CD14-positive monocyte (primary cell): ENCODE results near the gene KCNK18. TPM values are rescaled to one million over a fixed set of nuclear protein-coding genes. Genes with fewer than 3 reads are reported as not detected.

ENCODE experiments used
- DNase-seq, 3 donors: peaks; one replicate each; pipeline ENCODE4 v3.0.0-alpha.2; 2011 to 2022
- H2AFZ ChIP-seq: 2 replicates; pipeline ENCODE4 v1.6.0; 2012; ENCODE audit warnings: mild to moderate bottlenecking, low read depth, low read length, inconsistent platforms; ENCODE audit not compliant: insufficient read depth, poor library complexity, severe bottlenecking
- H3K27ac ChIP-seq, 2 donors: 1 replicate in 1 of 2; 2 replicates in 1 of 2; pipeline ENCODE4 v1.5.1; 2012 to 2013; ENCODE audit warnings: low read length in 2 of 2, control low read depth in 1 of 2, inconsistent platforms in 1 of 2, low read depth in 1 of 2, mild to moderate bottlenecking in 1 of 2
- H3K27me3 ChIP-seq, 2 donors: one replicate each; pipeline versions ENCODE4 v1.6.0 to v1.6.1; 2011 to 2013; ENCODE audit warnings: low read length in 2 of 2; ENCODE audit not compliant: control insufficient read depth in 2 of 2, insufficient read depth in 2 of 2
- H3K36me3 ChIP-seq, 2 donors: replicated peaks in 1 of 2; 1 replicate in 1 of 2; 2 replicates in 1 of 2; pipeline versions ENCODE4 v1.5.1 to v1.6.1; 2012 to 2013; ENCODE audit warnings: low read length in 2 of 2, control low read depth in 1 of 2, inconsistent platforms in 1 of 2, mild to moderate bottlenecking in 1 of 2; ENCODE audit not compliant: insufficient read depth in 2 of 2, control insufficient read depth in 1 of 2
- H3K4me1 ChIP-seq, 2 donors: 1 replicate in 1 of 2; 2 replicates in 1 of 2; pipeline versions ENCODE4 v1.5.1 to v1.6.1; 2012 to 2013; ENCODE audit warnings: low read length in 2 of 2, control low read depth in 1 of 2, inconsistent platforms in 1 of 2, mild to moderate bottlenecking in 1 of 2, moderate library complexity in 1 of 2; ENCODE audit not compliant: insufficient read depth in 2 of 2, control insufficient read depth in 1 of 2
- H3K4me2 ChIP-seq: replicated peaks from 2 replicates; pipeline ENCODE3; 2012; ENCODE audit warnings: low read length, moderate library complexity, mild to moderate bottlenecking; ENCODE audit not compliant: poor library complexity, severe bottlenecking; ENCODE audit errors: extremely low read depth
- H3K4me3 ChIP-seq, 3 experiments: fragments of 200-600 bp in 1 of 3; sonication (generic) in 1 of 3; replicated peaks in 1 of 3; 1 replicate in 2 of 3; 2 replicates in 1 of 3; pipeline ENCODE4 v1.5.1; 2011 to 2013; ENCODE audit warnings: low read length in 3 of 3, mild to moderate bottlenecking in 3 of 3, control low read depth in 2 of 3, low read depth in 2 of 3, inconsistent platforms in 1 of 3, moderate library complexity in 1 of 3
- H3K79me2 ChIP-seq: 2 replicates; pipeline ENCODE4 v1.6.0; 2012; ENCODE audit warnings: mild to moderate bottlenecking, control low read depth, inconsistent platforms, low read length, moderate library complexity; ENCODE audit not compliant: insufficient read depth
- H3K9ac ChIP-seq: 2 replicates; pipeline ENCODE4 v1.6.0; 2017; ENCODE audit warnings: low read length, mild to moderate bottlenecking; ENCODE audit not compliant: insufficient read depth, poor library complexity, severe bottlenecking
- H3K9me3 ChIP-seq, 2 donors: replicated peaks in 1 of 2; 1 replicate in 1 of 2; 2 replicates in 1 of 2; pipeline versions ENCODE4 v1.5.1 to v1.6.1; 2012 to 2013; ENCODE audit warnings: low read length in 2 of 2, control low read depth in 1 of 2; ENCODE audit not compliant: control insufficient read depth in 1 of 2, insufficient read depth in 1 of 2
- H4K20me1 ChIP-seq: 2 replicates; pipeline ENCODE4 v1.6.0; 2012; ENCODE audit warnings: mild to moderate bottlenecking, low read length, control low read depth, moderate library complexity; ENCODE audit not compliant: insufficient read depth
- H3K27ac Mint-ChIP-seq, 7 donors: one replicate each; pipeline ENCODE4 v1.8.0; 2020; ENCODE audit warnings: mild to moderate bottlenecking in 7 of 7, mixed read lengths in 7 of 7, moderate library complexity in 6 of 7, inconsistent platforms in 2 of 7
- H3K27me3 Mint-ChIP-seq, 3 donors: one replicate each; pipeline ENCODE4 v1.8.0; 2021 to 2022; ENCODE audit warnings: low read depth in 3 of 3, mild to moderate bottlenecking in 3 of 3, mixed read lengths in 3 of 3, moderate library complexity in 3 of 3, inconsistent platforms in 1 of 3
- H3K36me3 Mint-ChIP-seq, 2 donors: one replicate each; pipeline ENCODE4 v1.8.0; 2020; ENCODE audit warnings: mixed read lengths in 2 of 2, inconsistent platforms in 1 of 2, mild to moderate bottlenecking in 1 of 2
- H3K4me1 Mint-ChIP-seq: one replicate; pipeline ENCODE4 v1.8.0; 2020; ENCODE audit warnings: mild to moderate bottlenecking, mixed read lengths
- H3K4me3 Mint-ChIP-seq, 2 donors: one replicate each; pipeline ENCODE4 v1.8.0; 2020; ENCODE audit warnings: mild to moderate bottlenecking in 2 of 2, mixed read lengths in 2 of 2, moderate library complexity in 1 of 2
- H3K9me3 Mint-ChIP-seq, 7 donors: one replicate each; pipeline ENCODE4 v1.8.0; 2020 to 2022; ENCODE audit warnings: mixed read lengths in 7 of 7, mild to moderate bottlenecking in 6 of 7, moderate library complexity in 6 of 7, inconsistent platforms in 2 of 7
- CTCF ChIP-seq: fragments of 200-600 bp; IDR thresholded peaks from one replicate; pipeline ENCODE4 v1.8.0; 2022; ENCODE audit warnings: antibody characterized with exemption, mild to moderate bottlenecking
- WGBS: methylation state at CpG from one replicate; pipeline ENCODE4 v1.1.5; 2013; ENCODE audit warnings: missing lambda C conversion rate; ENCODE audit not compliant: insufficient coverage; 5-methylcytosine and 5-hydroxymethylcytosine counted together
- intact Hi-C, 2 donors: fragments of 100-400 bp; cut with micrococcal nuclease; formaldehyde crosslinking; loops; one replicate each; pipeline versions ENCODE4 v1.15.0 to v1.15.1; 2023
- polyA plus RNA-seq, 3 donors: library from polyadenylated mRNA; depleted of rRNA in 1 of 3; unstranded in 2 of 3; stranded (reverse) in 1 of 3; fragments of 300-500 nt in 2 of 3; fragments of >200 nt in 1 of 3; fragmentation: Illumina TruSeq in 2 of 3; gene quantifications; 1 replicate in 2 of 3; 2 replicates in 1 of 3; pipeline ENCODE4 v1.2.3, GENCODE V29; 2012 to 2021

The KCNK18 gene
- polyA plus RNA-seq, 3 donors: not detected

GRCh38 chr10:117167789-117168674, 29.3 kb upstream of the KCNK18 start:
- no peak overlapping the region for H3K27ac Mint-ChIP-seq
- no peaks in the 10 kb centered on the region for H3K79me2 ChIP-seq
- peak overlapping the region in 1 of 3 experiments; percentile 59 for H3K4me3 ChIP-seq
- peaks cover 90 to 96% (median 91%) of the 10 kb centered on the region in 3 donors for H3K27me3 Mint-ChIP-seq
- intact Hi-C loops: no loop called here
- peaks cover 3 to 5% of the 10 kb centered on the region in 2 donors for H3K36me3 Mint-ChIP-seq
- H3K9me3 Mint-ChIP-seq: peaks cover 0 to 21% (median 17%) of the 10 kb centered on the region in 7 donors
- H3K27ac ChIP-seq: no peak overlapping the region
- H3K4me2 ChIP-seq: peak overlapping the region; percentile 55
- DNase-seq: peak; percentile 57 to 70 (median 57)
- H3K4me1 Mint-ChIP-seq: peaks cover 38% of the 10 kb centered on the region
- no peaks in the 10 kb centered on the region for H4K20me1 ChIP-seq
- TF ChIP-seq CTCF: peak; percentile 99
- H3K9ac ChIP-seq: no peak overlapping the region
- no peaks in the 10 kb centered on the region for H3K36me3 ChIP-seq
- H3K9me3 ChIP-seq: peaks cover 2 to 34% of the 10 kb centered on the region in 2 donors
- peaks cover 89 to 96% of the 10 kb centered on the region in 2 donors for H3K27me3 ChIP-seq
- H3K4me3 Mint-ChIP-seq: peak overlapping the region; percentile 53 to 89
- WGBS: 4% methylated on average over 65 of the region's 75 CpGs
- peak overlapping the region; percentile 61 for H2AFZ ChIP-seq
- H3K4me1 ChIP-seq: peaks cover 27 to 36% of the 10 kb centered on the region in 2 donors

DNA sequence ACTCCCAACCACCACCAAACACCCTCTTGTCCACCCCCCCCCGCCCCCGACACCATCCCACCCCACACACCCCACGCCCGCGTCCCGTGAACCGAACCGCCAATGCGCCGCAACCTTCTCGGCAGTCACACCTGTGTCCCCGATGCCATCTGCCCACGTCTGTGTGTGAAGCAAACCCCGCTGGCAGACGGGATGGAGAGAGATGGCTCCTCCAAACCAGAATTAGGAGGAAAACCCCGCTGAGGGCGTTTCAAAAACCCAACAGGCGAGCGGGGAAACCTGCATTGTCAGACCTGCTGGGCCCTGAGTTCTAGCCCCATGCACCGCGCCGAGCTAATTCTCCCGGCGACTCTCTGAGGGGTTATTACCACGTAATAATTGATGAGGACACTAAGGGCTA, 28.6 kb upstream of the KCNK18 start:
- no peak for TF ChIP-seq CTCF
- peaks cover 90 to 96% (median 92%) of the 10 kb centered on the region in 3 donors for H3K27me3 Mint-ChIP-seq
- intact Hi-C loops: no loop called here
- Histone ChIP-seq H3K27me3 (peaks cover 83 to 95% of the 10 kb centered on the region in 2 donors), H4K20me1 (no peaks in the 10 kb centered on the region), H3K9me3 (peaks cover 0 to 34% of the 10 kb centered on the region in 2 donors), H3K4me2 (no peak overlapping the region), H3K4me3 (no peak overlapping the region), H3K27ac (no peak overlapping the region), H3K79me2 (no peaks in the 10 kb centered on the region), H3K4me1 (peaks cover 21 to 29% of the 10 kb centered on the region in 2 donors), H3K9ac (no peak overlapping the region), H2AFZ (peak overlapping the region; percentile 27), H3K36me3 (no peaks in the 10 kb centered on the region)
- H3K4me1 Mint-ChIP-seq: peaks cover 35% of the 10 kb centered on the region
- H3K27ac Mint-ChIP-seq: no peak overlapping the region
- H3K4me3 Mint-ChIP-seq: peak overlapping the region in 1 of 2 donors; percentile 89
- WGBS: 9% methylated on average over 17 of the region's 25 CpGs
- H3K36me3 Mint-ChIP-seq: peaks cover 3 to 5% of the 10 kb centered on the region in 2 donors
- no peak for DNase-seq
- H3K9me3 Mint-ChIP-seq: peaks cover 0 to 21% (median 15%) of the 10 kb centered on the region in 7 donors
